Activated T-helper 2 cell treated with anti-CD3 and anti-CD28 coated beads, Interferon-gamma antibody, Interleukin-2, Interleukin-4, amounts not matched to agents 10 μg/mL and 5 μg/mL and 100 μg/mL, durations not matched to agents 14 hours and 24 hours and 36 hours (primary cell): Measurements from ENCODE around the gene DRC7. TPM values are rescaled to one million over a fixed set of nuclear protein-coding genes. Genes with fewer than 3 reads are reported as not detected.

Experiments used
- DNase-seq: peaks from one replicate; pipeline ENCODE4 v3.0.0; 2021; ENCODE audit warnings: low spot score
- H3K27ac Mint-ChIP-seq: one replicate; pipeline ENCODE4 v1.8.0; 2021; ENCODE audit warnings: mixed read lengths
- H3K27me3 Mint-ChIP-seq: one replicate; pipeline ENCODE4 v1.8.0; 2021; ENCODE audit warnings: low read depth, mixed read lengths
- H3K36me3 Mint-ChIP-seq: one replicate; pipeline ENCODE4 v1.8.0; 2021; ENCODE audit warnings: low read depth, mixed read lengths
- H3K4me1 Mint-ChIP-seq: one replicate; pipeline ENCODE4 v1.8.0; 2021; ENCODE audit warnings: low read depth, mixed read lengths
- H3K4me3 Mint-ChIP-seq: one replicate; pipeline ENCODE4 v1.8.0; 2021; ENCODE audit warnings: low read depth, mild to moderate bottlenecking, moderate library complexity, mixed read lengths
- H3K9me3 Mint-ChIP-seq: one replicate; pipeline ENCODE4 v1.8.0; 2021; ENCODE audit warnings: mixed read lengths
- intact Hi-C: fragments of 100-400 bp; cut with micrococcal nuclease; formaldehyde crosslinking; loops from one replicate; pipeline ENCODE4 v1.15.1; 2023
- total RNA-seq: library from RNA; stranded (reverse); gene quantifications from 2 replicates; pipeline ENCODE4 v1.2.3, GENCODE V29; 2022

Gene DRC7
- total RNA-seq, 1 donor from 2014 or later = not detected

- H3K27ac Mint-ChIP-seq = no peak overlapping the region
- no peak for DNase-seq
- H3K27me3 Mint-ChIP-seq = peaks cover 2% of the 10 kb centered on the region
- peaks cover 3% of the 10 kb centered on the region for H3K4me1 Mint-ChIP-seq
- no peaks in the 10 kb centered on the region for H3K9me3 Mint-ChIP-seq
- intact Hi-C loops = no loop called here
- no peaks in the 10 kb centered on the region for H3K36me3 Mint-ChIP-seq
- H3K4me3 Mint-ChIP-seq = no peak overlapping the region
Measured at GRCh38 chr16:57697896-57698537, 3.4 kb downstream of the DRC7 start.

GRCh38 chr16:57698812-57699405 is 4.3 kb downstream of the DRC7 start:
- Mint-ChIP-seq H3K27me3 (no peaks in the 10 kb centered on the region), H3K9me3 (no peaks in the 10 kb centered on the region), H3K27ac (no peak overlapping the region), H3K4me1 (peaks cover 3% of the 10 kb centered on the region), H3K4me3 (no peak overlapping the region), H3K36me3 (no peaks in the 10 kb centered on the region)
- no peak for DNase-seq
- intact Hi-C loops = no loop called here

GRCh38 chr16:57699481-57699880 is 4.9 kb downstream of the DRC7 start:
- intact Hi-C loops = no loop called here
- H3K9me3 Mint-ChIP-seq = no peaks in the 10 kb centered on the region

GRCh38 chr16:57699899-57700298 is 5.3 kb downstream of the DRC7 start:
- Mint-ChIP-seq H3K27ac (no peak overlapping the region), H3K27me3 (no peaks in the 10 kb centered on the region), H3K4me1 (no peaks in the 10 kb centered on the region), H3K36me3 (no peaks in the 10 kb centered on the region), H3K9me3 (no peaks in the 10 kb centered on the region), H3K4me3 (no peak overlapping the region)
- no peak for DNase-seq
- intact Hi-C loops = no loop called here

More at GRCh38 chr16:57699481-57699880, 4.9 kb downstream of the DRC7 start:
- Mint-ChIP-seq H3K27me3 (no peaks in the 10 kb centered on the region), H3K4me1 (peaks cover 3% of the 10 kb centered on the region), H3K4me3 (no peak overlapping the region), H3K27ac (no peak overlapping the region), H3K36me3 (no peaks in the 10 kb centered on the region)
- no peak for DNase-seq

- Mint-ChIP-seq H3K4me1 (no peaks in the 10 kb centered on the region), H3K27ac (no peak overlapping the region), H3K9me3 (no peaks in the 10 kb centered on the region), H3K27me3 (no peaks in the 10 kb centered on the region), H3K36me3 (no peaks in the 10 kb centered on the region), H3K4me3 (no peak overlapping the region)
- no peak for DNase-seq
- intact Hi-C loops = no loop called here
Measured at GRCh38 chr16:57700781-57701551, 6.4 kb downstream of the DRC7 start.

- Mint-ChIP-seq H3K4me1 (no peaks in the 10 kb centered on the region), H3K4me3 (no peak overlapping the region), H3K27me3 (no peaks in the 10 kb centered on the region), H3K9me3 (no peaks in the 10 kb centered on the region), H3K27ac (no peak overlapping the region), H3K36me3 (no peaks in the 10 kb centered on the region)
- DNase-seq = no peak
- intact Hi-C loops = no loop called here
Measured at GRCh38 chr16:57701759-57702371, 7.3 kb downstream of the DRC7 start.

GRCh38 chr16:57703416-57704010 is 8.9 kb downstream of the DRC7 start:
- Mint-ChIP-seq H3K4me1 (no peaks in the 10 kb centered on the region), H3K36me3 (no peaks in the 10 kb centered on the region), H3K4me3 (no peak overlapping the region), H3K27me3 (no peaks in the 10 kb centered on the region), H3K9me3 (no peaks in the 10 kb centered on the region), H3K27ac (no peak overlapping the region)
- DNase-seq = no peak
- intact Hi-C loops = no loop called here

GRCh38 chr16:57704011-57704904 is 9.7 kb downstream of the DRC7 start:
- Mint-ChIP-seq H3K27ac (no peak overlapping the region), H3K36me3 (no peaks in the 10 kb centered on the region), H3K4me3 (no peak overlapping the region), H3K27me3 (no peaks in the 10 kb centered on the region), H3K4me1 (no peaks in the 10 kb centered on the region), H3K9me3 (no peaks in the 10 kb centered on the region)
- no peak for DNase-seq
- intact Hi-C loops = no loop called here

GRCh38 chr16:57704905-57705852 is 10.6 kb downstream of the DRC7 start:
- Mint-ChIP-seq H3K36me3 (no peaks in the 10 kb centered on the region), H3K9me3 (no peaks in the 10 kb centered on the region), H3K4me3 (no peak overlapping the region), H3K27ac (no peak overlapping the region), H3K27me3 (peaks cover under 1% of the 10 kb centered on the region), H3K4me1 (no peaks in the 10 kb centered on the region)
- no peak for DNase-seq
- intact Hi-C loops = no loop called here

- H3K27ac Mint-ChIP-seq = no peak overlapping the region
- intact Hi-C loops = no loop called here
- H3K27me3 Mint-ChIP-seq = peaks cover 12% of the 10 kb centered on the region
Measured at GRCh38 chr16:57706717-57707116, 12.1 kb downstream of the DRC7 start.

GRCh38 chr16:57707331-57707730 is 12.7 kb downstream of the DRC7 start:
- Mint-ChIP-seq H3K27ac (no peak overlapping the region), H3K27me3 (peaks cover 14% of the 10 kb centered on the region)

More at GRCh38 chr16:57706717-57707116, 12.1 kb downstream of the DRC7 start:
- no peak for DNase-seq
- H3K4me1 Mint-ChIP-seq = no peaks in the 10 kb centered on the region
- H3K4me3 Mint-ChIP-seq = no peak overlapping the region
- H3K36me3 Mint-ChIP-seq = no peaks in the 10 kb centered on the region
- no peaks in the 10 kb centered on the region for H3K9me3 Mint-ChIP-seq

More at GRCh38 chr16:57707331-57707730, 12.7 kb downstream of the DRC7 start:
- H3K4me3 Mint-ChIP-seq = no peak overlapping the region
- DNase-seq = no peak
- H3K36me3 Mint-ChIP-seq = no peaks in the 10 kb centered on the region
- intact Hi-C loops = no loop called here
- no peaks in the 10 kb centered on the region for H3K9me3 Mint-ChIP-seq
- peaks cover 1% of the 10 kb centered on the region for H3K4me1 Mint-ChIP-seq
